Stomach (tissue), 9 donors: Measurements from ENCODE around the gene RERE. TPM values are rescaled to one million over a fixed set of nuclear protein-coding genes. Genes with fewer than 3 reads are reported as not detected.

Experiments
- DNase-seq, 2 donors: peaks; one replicate each; pipeline versions ENCODE4 v3.0.0 to v3.0.0-alpha.2; 2013 to 2019
- H3K27ac ChIP-seq, 5 donors: fragments of 200-600 bp in 4 of 5; sonication (generic) in 4 of 5; one replicate each; pipeline ENCODE4 v1.5.1; 2013 to 2019; ENCODE audit warnings: mild to moderate bottlenecking in 1 of 5, moderate library complexity in 1 of 5
- H3K27me3 ChIP-seq, 3 donors: fragments of 200-600 bp; sonication (generic); one replicate each; pipeline ENCODE4 v1.5.1; 2017 to 2019; ENCODE audit warnings: mixed run types in 1 of 3
- H3K36me3 ChIP-seq, 4 donors: fragments of 200-600 bp; sonication (generic); 1 replicate in 3 of 4; 2 replicates in 1 of 4; pipeline ENCODE4 v1.5.1; 2016 to 2019
- H3K4me1 ChIP-seq, 4 donors: fragments of 200-600 bp; sonication (generic); one replicate each; pipeline ENCODE4 v1.5.1; 2016 to 2019
- H3K4me3 ChIP-seq, 4 donors: fragments of 200-600 bp; sonication (generic) in 3 of 4; one replicate each; pipeline ENCODE4 v1.5.1; 2016 to 2019; ENCODE audit warnings: mild to moderate bottlenecking in 1 of 4
- H3K9me3 ChIP-seq, 4 donors: fragments of 200-600 bp; sonication (generic); one replicate each; pipeline ENCODE4 v1.5.1; 2016 to 2019
- CTCF ChIP-seq, 7 experiments: fragments of 450-650 bp in 4 of 7; fragments of 200-600 bp in 3 of 7; sonication (generic) in 3 of 7; IDR thresholded peaks; one replicate each; pipeline ENCODE4 v1.5.1; 2016 to 2019; ENCODE audit warnings: antibody characterized with exemption in 7 of 7, control low read depth in 2 of 7, mild to moderate bottlenecking in 1 of 7
- EP300 ChIP-seq: sonication (generic); formaldehyde crosslinking; IDR thresholded peaks from one replicate; pipeline ENCODE4 v1.6.1; 2017; ENCODE audit warnings: antibody characterized with exemption
- POLR2A ChIP-seq, 4 donors: fragments of 450-650 bp; IDR thresholded peaks; one replicate each; pipeline ENCODE4 v1.6.1; 2016; ENCODE audit warnings: antibody characterized with exemption in 4 of 4, control low read depth in 2 of 4, mild to moderate bottlenecking in 1 of 4, moderate library complexity in 1 of 4
- POLR2AphosphoS5 ChIP-seq, 3 donors: sonication (generic); formaldehyde crosslinking; IDR thresholded peaks; one replicate each; pipeline ENCODE4 v1.6.1; 2016; ENCODE audit warnings: antibody characterized with exemption in 3 of 3
- WGBS, 5 donors: extraction: QIAGEN DNeasy Blood & Tissue Kit in 3 of 5; methylation state at CpG; one replicate each; pipeline versions ENCODE4 v1.1.5 to v1.1.7; 2013 to 2018; 5-methylcytosine and 5-hydroxymethylcytosine counted together
- intact Hi-C: fragments of 100-400 bp; cut with DNase I; formaldehyde crosslinking; loops from one replicate; pipeline ENCODE4 v1.15.1; 2023; ENCODE audit warnings: low total_unique reads
- polyA plus RNA-seq, 3 donors: library from polyadenylated mRNA; stranded (reverse); fragments of 200-250 nt; gene quantifications; one replicate each; pipeline ENCODE4 v1.2.3, GENCODE V29; 2013
- total RNA-seq, 5 donors: library from RNA; depleted of rRNA; stranded (reverse); fragments of >200 nt; gene quantifications; one replicate each; pipeline versions ENCODE4 v1.1.0 to v1.2.3, GENCODE V29; 2014 to 2016
- donor health status: healthy with polysubstance abuse.
- donor health status: Bipolar disorder and iron deficiency.
- donor health status: healthy.

Gene RERE
- total and polyA plus RNA-seq, 8 donors: 15.6 to 198 (median 79.3) TPM

GRCh38 chr1:8335246-8335645, 482.2 kb downstream of the RERE start:
- DNase-seq: no peak
- TF ChIP-seq EP300: no peak
- no peak for TF ChIP-seq CTCF (IDR thresholded peaks at IDR 0.05)
- TF ChIP-seq POLR2A (IDR thresholded peaks at IDR 0.05): no peak
- TF ChIP-seq POLR2AphosphoS5 (IDR thresholded peaks at IDR 0.05): no peak
- H3K36me3 ChIP-seq: peaks cover 0 to 53% (median 6%) of the 10 kb centered on the region in 4 donors
- WGBS, 5 donors: 92 to 95% (median 94%) methylated on average over 26 to 27 of the region's 27 CpGs
- no peak overlapping the region for H3K4me3 ChIP-seq
- H3K27ac ChIP-seq: no peak overlapping the region
- no peaks in the 10 kb centered on the region for H3K4me1 ChIP-seq
- no peaks in the 10 kb centered on the region for H3K9me3 ChIP-seq
- H3K27me3 ChIP-seq: no peaks in the 10 kb centered on the region
- intact Hi-C loops: no loop called here

- H3K36me3 ChIP-seq: peaks cover 0 to 47% (median 6%) of the 10 kb centered on the region in 4 donors
- no peaks in the 10 kb centered on the region for H3K27me3 ChIP-seq
- TF ChIP-seq CTCF (IDR thresholded peaks at IDR 0.05) (no peak), POLR2A (IDR thresholded peaks at IDR 0.05) (no peak), POLR2AphosphoS5 (IDR thresholded peaks at IDR 0.05) (no peak)
- DNase-seq: no peak
- no peak overlapping the region for H3K27ac ChIP-seq
- 91 to 94% (median 92%) methylated on average over 23 to 24 of the region's 24 CpGs for WGBS, 5 donors
- no peaks in the 10 kb centered on the region for H3K4me1 ChIP-seq
- H3K9me3 ChIP-seq: no peaks in the 10 kb centered on the region
- intact Hi-C loops: no loop called here
- no peak overlapping the region for H3K4me3 ChIP-seq
These were observed 483.2 kb downstream of the RERE start for GRCh38 chr1:8334106-8334851.

GRCh38 chr1:8333246-8333987, 484.0 kb downstream of the RERE start:
- TF ChIP-seq CTCF (IDR thresholded peaks at IDR 0.05): no peak
- TF ChIP-seq POLR2AphosphoS5 (IDR thresholded peaks at IDR 0.05): no peak
- no peak for TF ChIP-seq POLR2A (IDR thresholded peaks at IDR 0.05)
- no peak for TF ChIP-seq EP300
- Histone ChIP-seq H3K9me3 (no peaks in the 10 kb centered on the region), H3K4me1 (no peaks in the 10 kb centered on the region), H3K27ac (no peak overlapping the region), H3K27me3 (no peaks in the 10 kb centered on the region), H3K4me3 (no peak overlapping the region), H3K36me3 (peaks cover 0 to 44% (median 6%) of the 10 kb centered on the region in 4 donors)
- no peak for DNase-seq
- WGBS, 5 donors: 88 to 93% (median 89%) methylated on average over 16 of the region's 16 CpGs
- intact Hi-C loops: no loop called here

- Histone ChIP-seq H3K27me3 (no peaks in the 10 kb centered on the region), H3K4me1 (no peaks in the 10 kb centered on the region), H3K4me3 (no peak overlapping the region), H3K9me3 (no peaks in the 10 kb centered on the region), H3K27ac (no peak overlapping the region), H3K36me3 (peaks cover 0 to 43% (median 6%) of the 10 kb centered on the region in 4 donors)
- DNase-seq: no peak
- WGBS, 5 donors: 91 to 94% (median 92%) methylated on average over 16 of the region's 16 CpGs
- TF ChIP-seq EP300: no peak
- no peak for TF ChIP-seq POLR2AphosphoS5 (IDR thresholded peaks at IDR 0.05)
- TF ChIP-seq POLR2A (IDR thresholded peaks at IDR 0.05): no peak
- TF ChIP-seq CTCF (IDR thresholded peaks at IDR 0.05): no peak
- intact Hi-C loops: no loop called here
These were observed 484.6 kb downstream of the RERE start for GRCh38 chr1:8332806-8333205.
